GM21526 (cell line): Measurements from ENCODE around the gene MGAT5B.

Experiments
- ATAC-seq: cut with Tn5 transposase; IDR thresholded peaks from one replicate; pipeline ENCODE4 v1.9.1; 2021; ENCODE audit warnings: moderate library complexity; ENCODE audit not compliant: unreplicated experiment, low FRiP score

The MGAT5B gene

GRCh38 chr17:76901542-76902197 lies 33.5 kb downstream of the MGAT5B start:
- no peak for ATAC-seq

- no peak for ATAC-seq
Measured at GRCh38 chr17:76902476-76902875, 34.3 kb downstream of the MGAT5B start.

- ATAC-seq: no peak
Measured at GRCh38 chr17:76903631-76904030, 35.4 kb downstream of the MGAT5B start.

- no peak for ATAC-seq
Measured at GRCh38 chr17:76904116-76904515, 35.9 kb downstream of the MGAT5B start.

GRCh38 chr17:76905036-76905435 lies 36.8 kb downstream of the MGAT5B start:
- ATAC-seq: no peak

- ATAC-seq: no peak
Measured at GRCh38 chr17:76905836-76906235, 37.6 kb downstream of the MGAT5B start.

- ATAC-seq: no peak
Measured at GRCh38 chr17:76906463-76906862, 38.3 kb downstream of the MGAT5B start.

- no peak for ATAC-seq
Measured at GRCh38 chr17:76907352-76907751, 39.1 kb downstream of the MGAT5B start.

- no peak for ATAC-seq
Measured at GRCh38 chr17:76909971-76910760, 42.0 kb downstream of the MGAT5B start.

- ATAC-seq: no peak
Measured at GRCh38 chr17:76911299-76912017, 43.3 kb downstream of the MGAT5B start.

GRCh38 chr17:76912421-76913164 lies 44.4 kb downstream of the MGAT5B start:
- ATAC-seq: no peak

- ATAC-seq: no peak
Measured at GRCh38 chr17:76914937-76915336, 46.7 kb downstream of the MGAT5B start.

GRCh38 chr17:76915840-76916510 lies 47.8 kb downstream of the MGAT5B start:
- no peak for ATAC-seq

- ATAC-seq: no peak
Measured at GRCh38 chr17:76917829-76918228, 49.6 kb downstream of the MGAT5B start.

GRCh38 chr17:76918811-76919210 lies 50.6 kb downstream of the MGAT5B start:
- ATAC-seq: no peak

GRCh38 chr17:76920364-76921139 lies 52.3 kb downstream of the MGAT5B start:
- no peak for ATAC-seq

GRCh38 chr17:76921340-76922036 lies 53.3 kb downstream of the MGAT5B start:
- no peak for ATAC-seq

GRCh38 chr17:76922084-76922483 lies 53.9 kb downstream of the MGAT5B start:
- no peak for ATAC-seq

GRCh38 chr17:76922967-76923366 lies 54.8 kb downstream of the MGAT5B start:
- no peak for ATAC-seq
